Thyroid gland (tissue), 4 donors: ENCODE data around the gene NEBL. TPM values are rescaled to one million over a fixed set of nuclear protein-coding genes. Genes with fewer than 3 reads are reported as not detected.

Experiments used
- DNase-seq, 2 donors: peaks; one replicate each; pipeline ENCODE4 v3.0.0-alpha.2; 2019
- H3K27ac ChIP-seq, 3 donors: fragments of 200-600 bp; sonication (generic); 1 replicate in 2 of 3; 2 replicates in 1 of 3; pipeline ENCODE4 v1.5.1; 2016 to 2019; ENCODE audit warnings: mild to moderate bottlenecking in 1 of 3, moderate library complexity in 1 of 3
- H3K27me3 ChIP-seq: fragments of 200-600 bp; sonication (generic); one replicate; pipeline ENCODE4 v1.5.1; 2019
- H3K36me3 ChIP-seq, 2 donors: fragments of 200-600 bp; sonication (generic); one replicate each; pipeline ENCODE4 v1.5.1; 2016 to 2019
- H3K4me1 ChIP-seq, 2 donors: fragments of 200-600 bp; sonication (generic); one replicate each; pipeline ENCODE4 v1.5.1; 2017 to 2019
- H3K4me3 ChIP-seq, 3 donors: fragments of 200-600 bp; sonication (generic); replicated peaks in 1 of 3; 1 replicate in 2 of 3; 2 replicates in 1 of 3; pipeline ENCODE4 v1.5.1; 2016; ENCODE audit warnings: mild to moderate bottlenecking in 1 of 3
- H3K9me3 ChIP-seq: fragments of 200-600 bp; sonication (generic); one replicate; pipeline ENCODE4 v1.5.1; 2017
- CTCF ChIP-seq, 6 experiments: fragments of 200-600 bp in 3 of 6; fragments of 450-650 bp in 3 of 6; sonication (generic) in 3 of 6; IDR thresholded peaks; one replicate each; pipeline ENCODE4 v1.5.1; 2016 to 2019; ENCODE audit warnings: antibody characterized with exemption in 6 of 6, mild to moderate bottlenecking in 2 of 6, inconsistent platforms in 1 of 6, moderate library complexity in 1 of 6
- POLR2A ChIP-seq, 2 donors: fragments of 450-650 bp; IDR thresholded peaks; one replicate each; pipeline ENCODE4 v1.6.1; 2017; ENCODE audit warnings: antibody characterized with exemption in 2 of 2, mild to moderate bottlenecking in 2 of 2, moderate library complexity in 1 of 2
- WGBS, 2 donors: methylation state at CpG; one replicate each; pipeline ENCODE4 v1.1.5; 2017; 5-methylcytosine and 5-hydroxymethylcytosine counted together
- intact Hi-C: fragments of 100-400 bp; cut with DNase I; formaldehyde crosslinking; loops from one replicate; pipeline ENCODE4 v1.15.1; 2023
- total RNA-seq, 4 donors: library from RNA; depleted of rRNA; stranded (reverse); fragments of >200 nt; gene quantifications; one replicate each; pipeline ENCODE4 v1.2.3, GENCODE V29; 2016

The NEBL gene
- total RNA-seq, 4 donors from 2014 or later = 163 to 269 (median 214) TPM

- Histone ChIP-seq H3K4me1 (no peaks in the 10 kb centered on the region), H3K27me3 (no peaks in the 10 kb centered on the region), H3K36me3 (no peaks in the 10 kb centered on the region), H3K9me3 (no peaks in the 10 kb centered on the region), H3K27ac (no peak overlapping the region), H3K4me3 (no peak overlapping the region)
- intact Hi-C loops = no loop called here
- TF ChIP-seq CTCF (IDR thresholded peaks at IDR 0.05) (no peak), POLR2A (IDR thresholded peaks at IDR 0.05) (no peak)
- DNase-seq = no peak
- 75 to 82% methylated on average over 7 of the region's 7 CpGs for WGBS, 2 donors
These were observed 151.3 kb downstream of the NEBL start for GRCh38 chr10:20745556-20746375.

DNA sequence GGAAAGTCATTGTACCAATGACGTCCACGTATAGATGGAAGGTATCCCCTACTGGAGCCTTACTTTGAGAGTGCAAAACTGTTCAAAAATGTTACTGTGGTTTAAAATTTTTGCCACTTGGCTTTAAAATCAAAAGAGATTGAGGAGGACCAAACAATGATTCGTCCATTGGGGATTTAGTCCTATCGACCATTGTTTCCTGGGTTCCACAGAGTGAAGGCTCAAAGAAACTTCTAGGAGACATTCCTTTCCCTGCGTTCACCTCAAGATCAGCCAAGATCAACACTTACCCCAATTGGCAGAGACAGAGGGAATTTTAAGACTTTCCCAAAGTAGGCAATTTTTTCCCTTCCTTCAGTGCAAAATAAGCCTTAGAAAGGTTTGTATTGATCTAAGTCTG is 152.3 kb downstream of the NEBL start:
- intact Hi-C loops = no loop called here
- Histone ChIP-seq H3K4me1 (no peaks in the 10 kb centered on the region), H3K27ac (no peak overlapping the region), H3K4me3 (no peak overlapping the region), H3K27me3 (no peaks in the 10 kb centered on the region), H3K9me3 (no peaks in the 10 kb centered on the region), H3K36me3 (no peaks in the 10 kb centered on the region)
- 70 to 78% methylated on average over 5 of the region's 5 CpGs for WGBS, 2 donors
- no peak for TF ChIP-seq POLR2A (IDR thresholded peaks at IDR 0.05)
- TF ChIP-seq CTCF (IDR thresholded peaks at IDR 0.05) = no peak
- DNase-seq = no peak

DNA sequence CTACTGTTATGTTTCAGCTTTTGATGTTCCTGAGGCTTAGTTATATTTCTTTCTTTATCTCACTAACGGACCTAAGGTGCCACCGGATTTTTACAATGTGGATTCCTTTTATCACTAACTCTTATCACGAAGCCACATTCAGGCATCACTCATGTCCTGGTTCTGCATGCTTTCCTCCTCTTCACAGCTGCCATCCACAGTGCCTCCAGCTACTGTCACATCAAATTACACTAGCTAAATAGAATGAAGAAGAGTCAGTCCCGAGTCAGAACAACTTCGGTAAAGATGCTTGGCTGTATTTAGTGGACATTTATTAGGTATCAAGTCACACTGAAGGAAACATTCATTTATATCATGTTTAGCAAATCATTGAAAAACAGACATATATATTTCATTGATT is 153.2 kb downstream of the NEBL start:
- Histone ChIP-seq H3K27me3 (no peaks in the 10 kb centered on the region), H3K4me3 (no peak overlapping the region), H3K4me1 (no peaks in the 10 kb centered on the region), H3K9me3 (no peaks in the 10 kb centered on the region), H3K36me3 (no peaks in the 10 kb centered on the region), H3K27ac (no peak overlapping the region)
- intact Hi-C loops = no loop called here
- TF ChIP-seq CTCF (IDR thresholded peaks at IDR 0.05) = no peak
- no peak for TF ChIP-seq POLR2A (IDR thresholded peaks at IDR 0.05)
- WGBS, 2 donors = 74% methylated on average over 5 of the region's 5 CpGs
- DNase-seq = no peak

DNA sequence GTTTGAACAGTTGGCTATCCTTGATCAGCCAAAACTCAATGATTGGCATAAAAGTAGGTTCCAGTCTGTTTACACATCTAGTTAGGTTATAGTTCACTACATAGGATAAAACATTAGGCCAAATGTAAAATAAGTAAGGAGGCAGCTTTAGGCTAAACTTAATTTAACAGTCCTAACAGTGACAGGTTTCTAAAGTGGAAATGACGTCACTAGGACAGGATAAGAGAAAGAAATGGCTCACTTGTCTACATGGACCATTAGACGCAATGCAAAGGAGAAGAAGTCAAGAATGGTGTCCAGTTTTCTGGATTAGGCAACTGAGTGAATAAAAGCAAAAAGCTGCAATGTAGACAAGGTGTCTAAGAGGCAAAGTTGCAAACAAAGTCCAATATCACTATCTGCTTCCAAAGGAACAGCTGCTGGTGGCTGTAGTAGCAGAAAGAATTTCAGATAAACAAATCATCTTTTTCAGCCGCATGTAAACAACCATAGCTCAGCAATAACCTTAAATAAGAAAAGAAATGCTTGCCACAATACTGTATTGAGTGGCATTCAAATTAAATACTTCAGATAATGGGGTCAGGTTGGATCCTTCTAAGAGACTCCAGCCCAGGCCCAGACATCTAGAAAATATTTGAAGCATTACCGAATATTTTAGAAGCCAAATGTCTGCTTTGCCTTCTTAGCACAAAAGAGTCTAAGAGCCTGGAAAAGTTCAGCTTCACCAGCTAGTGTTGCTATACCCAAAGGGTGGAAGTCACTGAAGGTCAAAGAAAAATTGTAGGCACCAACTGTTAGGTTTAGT is 154.2 kb downstream of the NEBL start:
- intact Hi-C loops = no loop called here

More for the DNA sequence above, 154.2 kb downstream of the NEBL start:
- Histone ChIP-seq H3K4me1 (no peaks in the 10 kb centered on the region), H3K36me3 (no peaks in the 10 kb centered on the region), H3K4me3 (no peak overlapping the region), H3K9me3 (no peaks in the 10 kb centered on the region), H3K27me3 (no peaks in the 10 kb centered on the region), H3K27ac (no peak overlapping the region)
- DNase-seq = no peak
- WGBS, 2 donors = 87 to 93% methylated on average over 4 of the region's 4 CpGs
- TF ChIP-seq POLR2A (IDR thresholded peaks at IDR 0.05) (no peak), CTCF (IDR thresholded peaks at IDR 0.05) (no peak)
